Neural crest cell (in vitro differentiated cells): Measurements from ENCODE around the gene RHBDL3. TPM values are rescaled to one million over a fixed set of nuclear protein-coding genes. Genes with fewer than 3 reads are reported as not detected.

ENCODE experiments used
- DNase-seq: peaks from one replicate; pipeline ENCODE4 v3.0.0; 2021; ENCODE audit warnings: low read depth, mixed read lengths, low spot score
- H3K27ac Mint-ChIP-seq: one replicate; pipeline ENCODE4 v1.8.0; 2021; ENCODE audit warnings: mild to moderate bottlenecking, mixed read lengths; ENCODE audit not compliant: unreplicated experiment
- H3K27me3 Mint-ChIP-seq: 2 replicates; pipeline ENCODE4 v1.8.0; 2021; ENCODE audit warnings: low read depth, mild to moderate bottlenecking, mixed read lengths
- H3K36me3 Mint-ChIP-seq: 2 replicates; pipeline ENCODE4 v1.8.0; 2021; ENCODE audit warnings: low read depth, mild to moderate bottlenecking, mixed read lengths
- H3K4me1 Mint-ChIP-seq: 2 replicates; pipeline ENCODE4 v1.8.0; 2021; ENCODE audit warnings: mixed read lengths
- H3K4me3 Mint-ChIP-seq: one replicate; pipeline ENCODE4 v1.8.0; 2021; ENCODE audit warnings: mild to moderate bottlenecking, mixed read lengths
- H3K9me3 Mint-ChIP-seq: 2 replicates; pipeline ENCODE4 v1.8.0; 2021; ENCODE audit warnings: mixed read lengths
- CTCF ChIP-seq: fragments of 200-600 bp; sonication (generic); conservative IDR thresholded peaks from 2 replicates; pipeline ENCODE4 v1.5.0; 2021; ENCODE audit warnings: antibody characterized with exemption, mild to moderate bottlenecking
- microRNA-seq: library from miRNA; unstranded; fragments of <30 nt; microRNA quantifications from one replicate; pipeline ENCODE4, GENCODE V29; 2020
- total RNA-seq: library from RNA; stranded (reverse); gene quantifications from 2 replicates; pipeline ENCODE4 v1.2.1, GENCODE V29; 2021

Gene RHBDL3
- total RNA-seq, 1 donor from 2014 or later = 18.7 TPM

- H3K9me3 Mint-ChIP-seq = no peaks in the 10 kb centered on the region
- no peak overlapping the region for H3K27ac Mint-ChIP-seq
- H3K27me3 Mint-ChIP-seq = no peaks in the 10 kb centered on the region
- H3K4me1 Mint-ChIP-seq = no peaks in the 10 kb centered on the region
- H3K4me3 Mint-ChIP-seq = no peak overlapping the region
- H3K36me3 Mint-ChIP-seq = peaks cover 17% of the 10 kb centered on the region
- DNase-seq = no peak
- no peak for TF ChIP-seq CTCF
These were observed 104.8 kb downstream of the RHBDL3 start for GRCh38 chr17:32370426-32370825.

Small RNA genes within 50 kb of the gene (microRNA-seq; reads per million reads assigned to microRNA genes)
- gene MIR632 = not detected

Other genes starting within 250 kb of the RHBDL3 start
- gene RHOT1, start 123.3 kb upstream of the RHBDL3 start, total RNA-seq = 30.1 and 34.1 TPM in 2 replicates
- gene C17orf75, start 76.3 kb downstream of the RHBDL3 start, total RNA-seq = 46.8 and 52.8 TPM in 2 replicates
- gene ZNF207, start 84.3 kb downstream of the RHBDL3 start, total RNA-seq = 245 and 249 TPM in 2 replicates
- gene PSMD11, start 178.7 kb downstream of the RHBDL3 start, total RNA-seq = 139 and 156 TPM in 2 replicates
- gene CDK5R1, start 221.2 kb downstream of the RHBDL3 start, total RNA-seq = 33.6 and 34.1 TPM in 2 replicates